SK-N-SH treated with all-trans-retinoic acid at 6 μM for 48 hours (cell line): ENCODE results near the gene ADAMTS20.

ENCODE experiments used
- ATAC-seq: fragments of 200-7000 bp; cut with Tn5 transposase; 3 replicates; pipeline ENCODE4 v1.9.1; 2020; ENCODE audit warnings: mild to moderate bottlenecking, moderate library complexity
- ARNTL ChIP-seq: fragments of 450-650 bp; formaldehyde crosslinking; IDR thresholded peaks from 2 replicates; pipeline ENCODE4 v1.5.0; 2020; ENCODE audit warnings: low read depth, mild to moderate bottlenecking, moderate library complexity, borderline replicate concordance
- BACH2 ChIP-seq: fragments of 250-450 bp; sonication (Bioruptor Pico); IDR thresholded peaks from 2 replicates; pipeline ENCODE4 v1.9.0; 2021; ENCODE audit warnings: mild to moderate bottlenecking, borderline replicate concordance
- CSDC2 ChIP-seq: fragments of 250-450 bp; sonication (Bioruptor Pico); IDR thresholded peaks from 2 replicates; pipeline ENCODE4 v1.5.0; 2020; ENCODE audit warnings: mild to moderate bottlenecking, moderate library complexity
- ESRRG ChIP-seq: fragments of 250-450 bp; sonication (Bioruptor Pico); IDR thresholded peaks from 2 replicates; pipeline ENCODE4 v1.6.1; 2021; ENCODE audit warnings: mild to moderate bottlenecking
- GLIS3 ChIP-seq: fragments of 250-450 bp; sonication (Bioruptor Pico); IDR thresholded peaks from 2 replicates; pipeline ENCODE4 v1.5.0; 2020; ENCODE audit warnings: mild to moderate bottlenecking, moderate library complexity
- ISL1 ChIP-seq: fragments of 250-450 bp; sonication (Bioruptor Pico); IDR thresholded peaks from 2 replicates; pipeline ENCODE4 v2.1.2; 2022; ENCODE audit warnings: mild to moderate bottlenecking, moderate library complexity
- OSR1 ChIP-seq: fragments of 250-450 bp; sonication (Bioruptor Pico); IDR thresholded peaks from 2 replicates; pipeline ENCODE4 v1.8.0; 2022; ENCODE audit warnings: moderate library complexity, mild to moderate bottlenecking, inconsistent platforms
- PPARA ChIP-seq: fragments of 250-450 bp; sonication (Bioruptor Pico); IDR thresholded peaks from 2 replicates; pipeline ENCODE4 v1.5.0; 2020; ENCODE audit warnings: mild to moderate bottlenecking, borderline replicate concordance
- RARB ChIP-seq: fragments of 250-450 bp; sonication (Bioruptor Pico); IDR thresholded peaks from 2 replicates; pipeline ENCODE4 v1.8.0; 2021; ENCODE audit warnings: mild to moderate bottlenecking, moderate library complexity
- SNAI2 ChIP-seq: fragments of 250-450 bp; sonication (Bioruptor Pico); IDR thresholded peaks from 2 replicates; pipeline ENCODE4 v1.5.0; 2020; ENCODE audit warnings: mild to moderate bottlenecking, moderate library complexity
- TCF4 ChIP-seq: fragments of 250-450 bp; sonication (Bioruptor Pico); IDR thresholded peaks from 2 replicates; pipeline ENCODE4 v1.8.0; 2021; ENCODE audit warnings: mild to moderate bottlenecking, moderate library complexity, borderline replicate concordance
- TOX ChIP-seq: fragments of 250-450 bp; sonication (Bioruptor Pico); IDR thresholded peaks from 2 replicates; pipeline ENCODE4 v1.8.0; 2021; ENCODE audit warnings: mild to moderate bottlenecking, moderate library complexity, borderline replicate concordance
- ZC3H10 ChIP-seq: fragments of 250-450 bp; sonication (Bioruptor Pico); IDR thresholded peaks from 2 replicates; pipeline ENCODE4 v1.5.1; 2021; ENCODE audit warnings: mild to moderate bottlenecking, moderate library complexity
- ZFP3 ChIP-seq: fragments of 250-450 bp; sonication (Bioruptor Pico); IDR thresholded peaks from 2 replicates; pipeline ENCODE4 v1.5.0; 2020; ENCODE audit warnings: mild to moderate bottlenecking, moderate library complexity
- ZFP30 ChIP-seq: fragments of 450-650 bp; formaldehyde crosslinking; IDR thresholded peaks from 2 replicates; pipeline ENCODE4 v1.5.0; 2022; ENCODE audit warnings: mild to moderate bottlenecking, moderate library complexity
- ZNF565 ChIP-seq: fragments of 450-650 bp; formaldehyde crosslinking; conservative IDR thresholded peaks from 2 replicates; pipeline ENCODE4 v1.5.0; 2020; ENCODE audit warnings: low read depth, mild to moderate bottlenecking, moderate library complexity
- ZNF70 ChIP-seq: fragments of 450-650 bp; formaldehyde crosslinking; IDR thresholded peaks from 2 replicates; pipeline ENCODE4 v1.5.0; 2020; ENCODE audit warnings: mild to moderate bottlenecking, moderate library complexity
- ZNF8 ChIP-seq: fragments of 450-650 bp; formaldehyde crosslinking; IDR thresholded peaks from 2 replicates; pipeline ENCODE4 v1.5.0; 2020; ENCODE audit warnings: mild to moderate bottlenecking, moderate library complexity
- TF ChIP-seq, protein P1 (sequence below): fragments of 250-450 bp; sonication (Bioruptor Pico); IDR thresholded peaks from 2 replicates; pipeline ENCODE4 v1.8.0; 2020; ENCODE audit warnings: mild to moderate bottlenecking, moderate library complexity, borderline replicate concordance
- TF ChIP-seq, protein P2 (sequence below): fragments of 250-450 bp; sonication (Bioruptor Pico); IDR thresholded peaks from 2 replicates; pipeline ENCODE4 v1.8.0; 2021; ENCODE audit warnings: low read depth, mild to moderate bottlenecking, moderate library complexity, borderline replicate concordance
- TF ChIP-seq, protein P3 (sequence below): fragments of 250-450 bp; sonication (Bioruptor Pico); IDR thresholded peaks from 2 replicates; pipeline ENCODE4 v1.5.1; 2021; ENCODE audit warnings: mild to moderate bottlenecking, moderate library complexity
- TF ChIP-seq, protein P4 (sequence below): fragments of 250-450 bp; sonication (Bioruptor Pico); IDR thresholded peaks from 2 replicates; pipeline ENCODE4 v1.5.0; 2020; ENCODE audit warnings: mild to moderate bottlenecking, moderate library complexity
- TF ChIP-seq, protein P5 (sequence below): fragments of 250-450 bp; sonication (Bioruptor Pico); IDR thresholded peaks from 2 replicates; pipeline ENCODE4 v1.5.1; 2020; ENCODE audit warnings: low read depth, mild to moderate bottlenecking, moderate library complexity

ADAMTS20 gene

DNA sequence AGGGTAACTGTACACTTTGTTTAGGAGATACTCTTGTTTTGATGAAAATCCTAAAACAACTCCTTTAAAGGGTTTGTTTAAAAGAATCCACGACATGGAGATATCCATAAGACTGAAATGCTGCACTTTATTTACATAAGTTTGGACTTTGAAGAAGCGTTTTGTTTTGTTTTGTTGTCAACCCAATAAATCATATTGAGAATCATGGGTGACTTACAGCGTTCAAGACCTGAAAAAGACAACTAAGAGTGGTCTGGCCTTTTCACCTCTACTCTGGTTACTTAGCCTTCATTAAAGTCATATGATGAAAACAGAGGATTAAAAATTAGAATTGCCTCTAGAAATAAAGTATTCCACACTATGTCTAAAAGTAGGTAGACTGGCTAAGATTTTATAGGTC, 234.8 kb downstream of the ADAMTS20 start:
- TF ChIP-seq, protein P1, sequence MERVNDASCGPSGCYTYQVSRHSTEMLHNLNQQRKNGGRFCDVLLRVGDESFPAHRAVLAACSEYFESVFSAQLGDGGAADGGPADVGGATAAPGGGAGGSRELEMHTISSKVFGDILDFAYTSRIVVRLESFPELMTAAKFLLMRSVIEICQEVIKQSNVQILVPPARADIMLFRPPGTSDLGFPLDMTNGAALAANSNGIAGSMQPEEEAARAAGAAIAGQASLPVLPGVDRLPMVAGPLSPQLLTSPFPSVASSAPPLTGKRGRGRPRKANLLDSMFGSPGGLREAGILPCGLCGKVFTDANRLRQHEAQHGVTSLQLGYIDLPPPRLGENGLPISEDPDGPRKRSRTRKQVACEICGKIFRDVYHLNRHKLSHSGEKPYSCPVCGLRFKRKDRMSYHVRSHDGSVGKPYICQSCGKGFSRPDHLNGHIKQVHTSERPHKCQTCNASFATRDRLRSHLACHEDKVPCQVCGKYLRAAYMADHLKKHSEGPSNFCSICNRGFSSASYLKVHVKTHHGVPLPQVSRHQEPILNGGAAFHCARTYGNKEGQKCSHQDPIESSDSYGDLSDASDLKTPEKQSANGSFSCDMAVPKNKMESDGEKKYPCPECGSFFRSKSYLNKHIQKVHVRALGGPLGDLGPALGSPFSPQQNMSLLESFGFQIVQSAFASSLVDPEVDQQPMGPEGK (CRISPR knock-in tag) = no peak
- no peak for TF ChIP-seq ESRRG (CRISPR knock-in tag)
- TF ChIP-seq, protein P2, sequence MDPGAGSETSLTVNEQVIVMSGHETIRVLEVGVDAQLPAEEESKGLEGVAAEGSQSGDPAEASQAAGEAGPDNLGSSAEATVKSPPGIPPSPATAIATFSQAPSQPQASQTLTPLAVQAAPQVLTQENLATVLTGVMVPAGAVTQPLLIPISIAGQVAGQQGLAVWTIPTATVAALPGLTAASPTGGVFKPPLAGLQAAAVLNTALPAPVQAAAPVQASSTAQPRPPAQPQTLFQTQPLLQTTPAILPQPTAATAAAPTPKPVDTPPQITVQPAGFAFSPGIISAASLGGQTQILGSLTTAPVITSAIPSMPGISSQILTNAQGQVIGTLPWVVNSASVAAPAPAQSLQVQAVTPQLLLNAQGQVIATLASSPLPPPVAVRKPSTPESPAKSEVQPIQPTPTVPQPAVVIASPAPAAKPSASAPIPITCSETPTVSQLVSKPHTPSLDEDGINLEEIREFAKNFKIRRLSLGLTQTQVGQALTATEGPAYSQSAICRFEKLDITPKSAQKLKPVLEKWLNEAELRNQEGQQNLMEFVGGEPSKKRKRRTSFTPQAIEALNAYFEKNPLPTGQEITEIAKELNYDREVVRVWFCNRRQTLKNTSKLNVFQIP (CRISPR knock-in tag) = no peak
- no peak for TF ChIP-seq ZC3H10 (CRISPR knock-in tag)
- TF ChIP-seq ZFP30 (CRISPR knock-in tag) = no peak
- TF ChIP-seq ARNTL (CRISPR knock-in tag) = no peak
- TF ChIP-seq GLIS3 = no peak
- TF ChIP-seq TOX = no peak
- TF ChIP-seq SNAI2 = no peak
- no peak for TF ChIP-seq RARB (CRISPR knock-in tag)
- TF ChIP-seq, protein P3, sequence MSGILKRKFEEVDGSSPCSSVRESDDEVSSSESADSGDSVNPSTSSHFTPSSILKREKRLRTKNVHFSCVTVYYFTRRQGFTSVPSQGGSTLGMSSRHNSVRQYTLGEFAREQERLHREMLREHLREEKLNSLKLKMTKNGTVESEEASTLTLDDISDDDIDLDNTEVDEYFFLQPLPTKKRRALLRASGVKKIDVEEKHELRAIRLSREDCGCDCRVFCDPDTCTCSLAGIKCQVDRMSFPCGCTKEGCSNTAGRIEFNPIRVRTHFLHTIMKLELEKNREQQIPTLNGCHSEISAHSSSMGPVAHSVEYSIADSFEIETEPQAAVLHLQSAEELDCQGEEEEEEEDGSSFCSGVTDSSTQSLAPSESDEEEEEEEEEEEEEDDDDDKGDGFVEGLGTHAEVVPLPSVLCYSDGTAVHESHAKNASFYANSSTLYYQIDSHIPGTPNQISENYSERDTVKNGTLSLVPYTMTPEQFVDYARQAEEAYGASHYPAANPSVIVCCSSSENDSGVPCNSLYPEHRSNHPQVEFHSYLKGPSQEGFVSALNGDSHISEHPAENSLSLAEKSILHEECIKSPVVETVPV (CRISPR knock-in tag) = no peak
- no peak for TF ChIP-seq ZFP3 (CRISPR knock-in tag)
- TF ChIP-seq ZNF70 (CRISPR knock-in tag) = no peak
- no peak for TF ChIP-seq ISL1 (CRISPR knock-in tag)
- TF ChIP-seq OSR1 (CRISPR knock-in tag) = no peak
- ATAC-seq = no peak

DNA sequence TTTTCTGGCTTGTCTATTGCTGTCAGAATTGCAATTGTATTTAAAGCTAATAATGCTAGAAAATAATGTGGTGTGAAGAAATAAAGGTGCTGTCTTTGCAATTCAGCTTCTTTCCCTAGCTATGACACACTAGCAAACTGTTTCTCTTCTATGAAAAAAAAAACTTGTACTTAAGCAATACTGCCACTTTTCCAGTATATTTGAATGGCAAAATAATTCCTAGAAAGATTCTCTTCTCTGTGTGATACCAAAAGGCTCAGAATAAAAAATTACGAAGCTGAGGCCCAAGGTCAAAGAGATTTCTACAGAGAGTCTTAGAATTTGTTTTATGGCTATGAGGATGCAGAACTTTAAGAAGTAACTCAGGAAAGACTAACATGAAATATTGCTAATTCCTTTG, 235.5 kb downstream of the ADAMTS20 start:
- TF ChIP-seq ARNTL (CRISPR knock-in tag) (no peak), ZFP30 (CRISPR knock-in tag) (no peak), PPARA (CRISPR knock-in tag) (no peak), ZNF70 (CRISPR knock-in tag) (no peak), CSDC2 (no peak), SNAI2 (no peak), ZC3H10 (CRISPR knock-in tag) (no peak), OSR1 (CRISPR knock-in tag) (no peak), ESRRG (CRISPR knock-in tag) (no peak), ZNF565 (CRISPR knock-in tag) (no peak), ZFP3 (CRISPR knock-in tag) (no peak), ZNF8 (CRISPR knock-in tag) (no peak), ISL1 (CRISPR knock-in tag) (no peak), BACH2 (CRISPR knock-in tag) (no peak), TCF4 (CRISPR knock-in tag) (no peak)
- TF ChIP-seq, protein P4, sequence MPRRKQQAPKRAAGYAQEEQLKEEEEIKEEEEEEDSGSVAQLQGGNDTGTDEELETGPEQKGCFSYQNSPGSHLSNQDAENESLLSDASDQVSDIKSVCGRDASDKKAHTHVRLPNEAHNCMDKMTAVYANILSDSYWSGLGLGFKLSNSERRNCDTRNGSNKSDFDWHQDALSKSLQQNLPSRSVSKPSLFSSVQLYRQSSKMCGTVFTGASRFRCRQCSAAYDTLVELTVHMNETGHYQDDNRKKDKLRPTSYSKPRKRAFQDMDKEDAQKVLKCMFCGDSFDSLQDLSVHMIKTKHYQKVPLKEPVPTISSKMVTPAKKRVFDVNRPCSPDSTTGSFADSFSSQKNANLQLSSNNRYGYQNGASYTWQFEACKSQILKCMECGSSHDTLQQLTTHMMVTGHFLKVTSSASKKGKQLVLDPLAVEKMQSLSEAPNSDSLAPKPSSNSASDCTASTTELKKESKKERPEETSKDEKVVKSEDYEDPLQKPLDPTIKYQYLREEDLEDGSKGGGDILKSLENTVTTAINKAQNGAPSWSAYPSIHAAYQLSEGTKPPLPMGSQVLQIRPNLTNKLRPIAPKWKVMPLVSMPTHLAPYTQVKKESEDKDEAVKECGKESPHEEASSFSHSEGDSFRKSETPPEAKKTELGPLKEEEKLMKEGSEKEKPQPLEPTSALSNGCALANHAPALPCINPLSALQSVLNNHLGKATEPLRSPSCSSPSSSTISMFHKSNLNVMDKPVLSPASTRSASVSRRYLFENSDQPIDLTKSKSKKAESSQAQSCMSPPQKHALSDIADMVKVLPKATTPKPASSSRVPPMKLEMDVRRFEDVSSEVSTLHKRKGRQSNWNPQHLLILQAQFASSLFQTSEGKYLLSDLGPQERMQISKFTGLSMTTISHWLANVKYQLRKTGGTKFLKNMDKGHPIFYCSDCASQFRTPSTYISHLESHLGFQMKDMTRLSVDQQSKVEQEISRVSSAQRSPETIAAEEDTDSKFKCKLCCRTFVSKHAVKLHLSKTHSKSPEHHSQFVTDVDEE = no peak
- TF ChIP-seq, protein P2 (CRISPR knock-in tag) = no peak
- TF ChIP-seq, protein P1 (CRISPR knock-in tag) = no peak
- TF ChIP-seq, protein P3 (CRISPR knock-in tag) = no peak
- TF ChIP-seq, protein P5, sequence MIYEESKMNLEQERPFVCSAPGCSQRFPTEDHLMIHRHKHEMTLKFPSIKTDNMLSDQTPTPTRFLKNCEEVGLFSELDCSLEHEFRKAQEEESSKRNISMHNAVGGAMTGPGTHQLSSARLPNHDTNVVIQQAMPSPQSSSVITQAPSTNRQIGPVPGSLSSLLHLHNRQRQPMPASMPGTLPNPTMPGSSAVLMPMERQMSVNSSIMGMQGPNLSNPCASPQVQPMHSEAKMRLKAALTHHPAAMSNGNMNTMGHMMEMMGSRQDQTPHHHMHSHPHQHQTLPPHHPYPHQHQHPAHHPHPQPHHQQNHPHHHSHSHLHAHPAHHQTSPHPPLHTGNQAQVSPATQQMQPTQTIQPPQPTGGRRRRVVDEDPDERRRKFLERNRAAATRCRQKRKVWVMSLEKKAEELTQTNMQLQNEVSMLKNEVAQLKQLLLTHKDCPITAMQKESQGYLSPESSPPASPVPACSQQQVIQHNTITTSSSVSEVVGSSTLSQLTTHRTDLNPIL (CRISPR knock-in tag) = no peak
- TF ChIP-seq, all 23 proteins: peak for 0
- ATAC-seq = no peak
